IMR-90 (cell line): ENCODE results near the gene IKZF4. TPM values are rescaled to one million over a fixed set of nuclear protein-coding genes. Genes with fewer than 3 reads are reported as not detected.

Source experiments
- ATAC-seq: fragments of 200-7000 bp; cut with Tn5 transposase; 2 replicates; pipeline ENCODE4 v1.9.1; 2020; ENCODE audit warnings: low read depth, mild to moderate bottlenecking, moderate library complexity
- BruUV-seq: library from RNA; stranded (reverse); fragments of 400-500 nt; replicated peaks from 2 replicates; lab custom pipeline; 2021; lab: Mats Ljungman, UMichigan
- CTCF ChIA-PET: fragments of 300-600 bp; formaldehyde crosslinking; extraction: SDS; loops from one replicate; lab custom pipeline; 2021; ENCODE audit warnings: antibody characterized with exemption; lab: Yijun Ruan, JAX
- POLR2A ChIA-PET: fragments of 300-600 bp; sonication (Branson Sonifier 250); formaldehyde crosslinking; loops from one replicate; lab custom pipeline; 2022; ENCODE audit warnings: antibody characterized with exemption; ENCODE audit not compliant: unreplicated experiment; lab: Charles Lee
- DNase-seq: peaks from one replicate; pipeline ENCODE4 v3.0.0; 2013
- H2AFZ ChIP-seq: replicated peaks from 2 replicates; pipeline ENCODE3; 2013; ENCODE audit warnings: low read length, mild to moderate bottlenecking; ENCODE audit not compliant: poor library complexity
- H2AK5ac ChIP-seq: 2 replicates; pipeline ENCODE4 v1.6.1; 2013; ENCODE audit warnings: low read depth, low read length, inconsistent platforms
- H2AK9ac ChIP-seq: replicated peaks from 2 replicates; pipeline ENCODE3; 2013; ENCODE audit warnings: mild to moderate bottlenecking, low read depth, low read length, moderate library complexity; ENCODE audit not compliant: poor library complexity
- H2BK120ac ChIP-seq: 2 replicates; pipeline ENCODE4 v1.6.1; 2013; ENCODE audit warnings: low read depth, low read length, inconsistent platforms
- H2BK15ac ChIP-seq: 3 replicates; pipeline ENCODE4 v1.6.1; 2013; ENCODE audit warnings: low read depth, low read length, inconsistent platforms
- H2BK20ac ChIP-seq: 2 replicates; pipeline ENCODE4 v1.6.1; 2013; ENCODE audit warnings: low read depth, mild to moderate bottlenecking, inconsistent platforms, low read length, moderate library complexity
- H2BK5ac ChIP-seq: 2 replicates; pipeline ENCODE4 v1.6.1; 2013; ENCODE audit warnings: mild to moderate bottlenecking, low read depth, low read length, inconsistent platforms; ENCODE audit not compliant: poor library complexity, severe bottlenecking
- H3K14ac ChIP-seq: replicated peaks from 2 replicates; pipeline ENCODE4 v1.6.1; 2013; ENCODE audit warnings: low read depth, low read length, inconsistent platforms
- H3K18ac ChIP-seq: 2 replicates; pipeline ENCODE4 v1.6.1; 2013; ENCODE audit warnings: low read depth, low read length, control low read depth
- H3K23ac ChIP-seq: 2 replicates; pipeline ENCODE4 v1.6.1; 2013; ENCODE audit warnings: low read depth, low read length, inconsistent platforms
- H3K27ac ChIP-seq: 2 replicates; pipeline ENCODE4 v1.5.1; 2013; ENCODE audit warnings: mild to moderate bottlenecking, control low read depth, low read length; ENCODE audit not compliant: insufficient read depth
- H3K27me3 ChIP-seq: 2 replicates; pipeline ENCODE4 v1.6.1; 2013; ENCODE audit warnings: low read length; ENCODE audit not compliant: control insufficient read depth, insufficient read depth
- H3K36me3 ChIP-seq: 2 replicates; pipeline ENCODE4 v1.6.1; 2013; ENCODE audit warnings: low read length, mixed read lengths; ENCODE audit not compliant: control insufficient read depth, insufficient read depth
- H3K4ac ChIP-seq: 2 replicates; pipeline ENCODE4 v1.6.1; 2013; ENCODE audit warnings: low read depth, low read length, inconsistent platforms
- H3K4me1 ChIP-seq: 2 replicates; pipeline ENCODE4 v1.6.1; 2013; ENCODE audit warnings: low read length, mixed read lengths; ENCODE audit not compliant: control insufficient read depth, insufficient read depth
- H3K4me2 ChIP-seq: 2 replicates; pipeline ENCODE4 v1.6.1; 2013; ENCODE audit warnings: low read depth, mild to moderate bottlenecking, control low read depth, low read length, moderate library complexity
- H3K4me3 ChIP-seq: 2 replicates; pipeline ENCODE4 v1.5.1; 2013; ENCODE audit warnings: low read depth, mild to moderate bottlenecking, control low read depth, low read length, moderate library complexity; ENCODE audit not compliant: insufficient read depth
- H3K56ac ChIP-seq: 2 replicates; pipeline ENCODE4 v1.6.1; 2013; ENCODE audit warnings: low read length, inconsistent platforms; ENCODE audit not compliant: insufficient read depth; ENCODE audit errors: extremely low read depth
- H3K79me1 ChIP-seq, 2 experiments: 2 replicates each; pipeline ENCODE4 v1.6.1; 2013; ENCODE audit warnings: low read length in 2 of 2, inconsistent platforms in 1 of 2, low read depth in 1 of 2
- H3K9ac ChIP-seq: 2 replicates; pipeline ENCODE4 v1.6.1; 2013; ENCODE audit warnings: low read depth, low read length, control low read depth
- H3K9me1 ChIP-seq: 2 replicates; pipeline ENCODE4 v1.6.1; 2013; ENCODE audit warnings: low read length, inconsistent platforms; ENCODE audit not compliant: insufficient read depth
- H3K9me3 ChIP-seq: 2 replicates; pipeline ENCODE4 v1.6.1; 2013; ENCODE audit warnings: low read length; ENCODE audit not compliant: control insufficient read depth, insufficient read depth
- H4K20me1 ChIP-seq: 2 replicates; pipeline ENCODE4 v1.6.1; 2013; ENCODE audit warnings: low read length, inconsistent platforms; ENCODE audit not compliant: insufficient read depth
- H4K5ac ChIP-seq: 2 replicates; pipeline ENCODE4 v1.6.1; 2013; ENCODE audit warnings: mild to moderate bottlenecking, low read depth, low read length, control low read depth
- H4K8ac ChIP-seq, 2 experiments: 2 replicates each; pipeline ENCODE4 v1.6.1; 2013; ENCODE audit warnings: low read depth in 2 of 2, low read length in 2 of 2, control low read depth in 1 of 2, inconsistent platforms in 1 of 2
- H4K91ac ChIP-seq: 2 replicates; pipeline ENCODE4 v1.6.1; 2013; ENCODE audit warnings: low read depth, low read length, inconsistent platforms; ENCODE audit not compliant: insufficient read depth
- BHLHE40 ChIP-seq: fragments of 150-350 bp; IDR thresholded peaks from 2 replicates; pipeline ENCODE4 v1.6.1; 2016; ENCODE audit warnings: mild to moderate bottlenecking, low read depth, low read length
- CEBPB ChIP-seq: IDR thresholded peaks from 2 replicates; pipeline ENCODE4 v1.6.1; 2012; ENCODE audit warnings: low read depth, low read length, improper control_type of control experiment
- CHD1 ChIP-seq: IDR thresholded peaks from 2 replicates; pipeline ENCODE4 v1.6.1; 2012; ENCODE audit warnings: low read depth, low read length, improper control_type of control experiment
- CTCF ChIP-seq: conservative IDR thresholded peaks from 2 replicates; pipeline ENCODE4 v1.5.1; 2012; ENCODE audit warnings: mild to moderate bottlenecking, low read depth, low read length, improper control_type of control experiment
- ELK1 ChIP-seq: fragments of 150-350 bp; IDR thresholded peaks from 2 replicates; pipeline ENCODE4 v1.6.1; 2016; ENCODE audit warnings: low read depth, mild to moderate bottlenecking, low read length, moderate library complexity, borderline replicate concordance
- FOS ChIP-seq: fragments of 150-350 bp; IDR thresholded peaks from 2 replicates; pipeline ENCODE4 v1.6.1; 2016; ENCODE audit warnings: low read depth, low read length
- MAFK ChIP-seq: IDR thresholded peaks from 2 replicates; pipeline ENCODE4 v1.6.1; 2012; ENCODE audit warnings: low read depth, low read length, improper control_type of control experiment
- MAZ ChIP-seq: IDR thresholded peaks from 2 replicates; pipeline ENCODE4 v1.6.1; 2012; ENCODE audit warnings: low read depth, mild to moderate bottlenecking, low read length, improper control_type of control experiment, moderate library complexity, borderline replicate concordance
- MXI1 ChIP-seq: IDR thresholded peaks from 2 replicates; pipeline ENCODE4 v1.6.1; 2012; ENCODE audit warnings: low read depth, mild to moderate bottlenecking, low read length, moderate library complexity, borderline replicate concordance
- NFE2L2 ChIP-seq: fragments of 150-350 bp; IDR thresholded peaks from 2 replicates; pipeline ENCODE4 v1.6.1; 2016; ENCODE audit warnings: low read depth, mild to moderate bottlenecking, low read length
- POLR2A ChIP-seq: IDR thresholded peaks from 2 replicates; pipeline ENCODE4 v1.6.1; 2012; ENCODE audit warnings: mild to moderate bottlenecking, low read depth, low read length
- RAD21 ChIP-seq: IDR thresholded peaks from 2 replicates; pipeline ENCODE4 v1.6.1; 2012; ENCODE audit warnings: low read length, improper control_type of control experiment
- RCOR1 ChIP-seq: IDR thresholded peaks from 2 replicates; pipeline ENCODE4 v1.6.1; 2012; ENCODE audit warnings: mild to moderate bottlenecking, low read length, improper control_type of control experiment; ENCODE audit not compliant: insufficient replicate concordance
- RFX5 ChIP-seq: IDR thresholded peaks from 2 replicates; pipeline ENCODE4 v1.8.0; 2012; ENCODE audit warnings: low read depth, mild to moderate bottlenecking, low read length, moderate library complexity
- SMC3 ChIP-seq: fragments of 150-350 bp; IDR thresholded peaks from 2 replicates; pipeline ENCODE4 v1.6.1; 2016; ENCODE audit warnings: low read depth, mild to moderate bottlenecking, antibody characterized with exemption, low read length, moderate library complexity
- USF2 ChIP-seq: fragments of 150-350 bp; IDR thresholded peaks from 2 replicates; pipeline ENCODE4 v1.6.1; 2017; ENCODE audit warnings: mild to moderate bottlenecking, antibody characterized with exemption, low read length, low read depth
- WGBS, 2 experiments: methylation state at CpG; one replicate each; pipeline versions ENCODE4 v1.1.5 to v1.1.7; 2013; ENCODE audit warnings: missing lambda C conversion rate in 2 of 2; ENCODE audit not compliant: insufficient read length in 1 of 2; ENCODE audit errors: extremely low coverage in 2 of 2; 5-methylcytosine and 5-hydroxymethylcytosine counted together
- dilution Hi-C: fragments of 300-500 bp; cut with HindIII; formaldehyde crosslinking; loops from one replicate; pipeline ENCODE4 v1.14.3; 2018; ENCODE audit warnings: low sequenced_read_pairs; ENCODE audit not compliant: unreplicated experiment
- in situ Hi-C: fragments of 300-500 bp; cut with MboI; formaldehyde crosslinking; loops from 3 replicates; pipeline ENCODE4 v1.14.3; 2019; ENCODE audit warnings: low sequenced_read_pairs, inconsistent platforms, mixed read lengths
- intact Hi-C: fragments of 100-400 bp; cut with micrococcal nuclease; formaldehyde crosslinking; loops from 2 replicates; pipeline ENCODE4 v1.10.0; 2022
- polyA plus RNA-seq, 3 experiments: library from polyadenylated mRNA; depleted of rRNA; stranded (reverse); fragments of >200 nt; gene quantifications; 2 replicates each; pipeline ENCODE4 v1.2.3, GENCODE V29; 2012; ENCODE audit warnings: low replicate concordance in 1 of 3
- total RNA-seq: library from RNA; depleted of rRNA; stranded (reverse); fragments of >200 nt; gene quantifications from 2 replicates; pipeline ENCODE4 v1.2.3, GENCODE V29; 2012

IKZF4 gene
- total and polyA plus RNA-seq, 2 of the 4 experiments (the other 2 are of a cell fraction), result 1.8 to 7.1 TPM

GRCh38 chr12:56004211-56004610 lies 16.6 kb upstream of the IKZF4 start:
- DNase-seq, result no peak
- no peak overlapping the region for H3K18ac ChIP-seq
- peaks cover 16% of the 10 kb centered on the region for H3K9me1 ChIP-seq
- no peak overlapping the region for H3K4me2 ChIP-seq
- no peak overlapping the region for H4K8ac ChIP-seq
- H2BK120ac ChIP-seq, result no peak overlapping the region
- no peak overlapping the region for H3K4me3 ChIP-seq
- in situ Hi-C loops (no loop called here), dilution Hi-C loops (no loop called here), intact Hi-C loops (no loop called here)
- 89% methylated on average over 7 of the region's 10 CpGs; no CpG with 5 or more reads in 1 of the 2 experiments for WGBS, 2 experiments
- H3K4me1 ChIP-seq, result no peaks in the 10 kb centered on the region
- no peaks in the 10 kb centered on the region for H4K20me1 ChIP-seq
- H3K9me3 ChIP-seq, result no peaks in the 10 kb centered on the region
- no peak overlapping the region for H2BK15ac ChIP-seq
- ChIA-PET CTCF (no interaction called here), POLR2A (no interaction called here)
- H4K5ac ChIP-seq, result no peak overlapping the region
- peaks cover 3 to 12% of the 10 kb centered on the region in 2 experiments; a peak in 3 of 4 replicates for H3K79me1 ChIP-seq
- H3K36me3 ChIP-seq, result peaks cover 18% of the 10 kb centered on the region
- no peak for ATAC-seq
- H3K4ac ChIP-seq, result no peak overlapping the region
- no peak overlapping the region for H3K23ac ChIP-seq
- no peak overlapping the region for H2AFZ ChIP-seq
- no peak overlapping the region for H2BK20ac ChIP-seq
- H3K14ac ChIP-seq, result no peak overlapping the region
- BruUV-seq, result no TSS peak
- H3K9ac ChIP-seq, result no peak overlapping the region
- TF ChIP-seq FOS (no peak), MAFK (no peak), POLR2A (no peak), CTCF (no peak), USF2 (no peak), CEBPB (no peak), MAZ (no peak), ELK1 (no peak), CHD1 (no peak), SMC3 (no peak), BHLHE40 (no peak), NFE2L2 (no peak), RFX5 (no peak), MXI1 (no peak), RAD21 (no peak), RCOR1 (no peak)
- H4K91ac ChIP-seq, result no peak overlapping the region
- no peak overlapping the region for H3K56ac ChIP-seq
- H3K27me3 ChIP-seq, result no peaks in the 10 kb centered on the region
- no peak overlapping the region for H3K27ac ChIP-seq
- H2BK5ac ChIP-seq, result no peak overlapping the region
- no peak overlapping the region for H2AK9ac ChIP-seq
- no peak overlapping the region for H2AK5ac ChIP-seq
